Left hindlimb (tissue), 1 donor: Measurements from ENCODE around the gene FBXW5.

Experiments used
- DNase-seq: peaks from one replicate; pipeline ENCODE4 v3.0.0-alpha.2; 2018

Gene FBXW5

GRCh38 chr9:136944519-136945332 lies at the start of gene FBXW5, which contains the start of gene C8G:
Gene FBXW5, minus strand, starts transcription at chr9:136944738. Its CDS starts 655 bp downstream, at chr9:136944083.
Gene C8G, plus strand, starts transcription at chr9:136945243. Its CDS starts 78 bp downstream, at chr9:136945321.
- DNase-seq, result peak; percentile 96

GRCh38 chr9:136992819-136993369 lies 48.4 kb upstream of the FBXW5 start:
- no peak for DNase-seq

- peak; percentile 92 for DNase-seq
Measured at GRCh38 chr9:136991993-136992818, 47.7 kb upstream of the FBXW5 start, which contains the start of gene PAXX. Gene PAXX, plus strand, starts transcription at chr9:136992422. Its CDS starts 22 bp downstream, at chr9:136992444.

- no peak for DNase-seq
Measured at GRCh38 chr9:136990242-136990911, 45.8 kb upstream of the FBXW5 start.

- no peak for DNase-seq
Measured at GRCh38 chr9:136988872-136989271, 44.3 kb upstream of the FBXW5 start.

GRCh38 chr9:136985853-136986252 lies 41.3 kb upstream of the FBXW5 start:
- no peak for DNase-seq

GRCh38 chr9:136985027-136985602 lies 40.6 kb upstream of the FBXW5 start:
- DNase-seq, result no peak

GRCh38 chr9:136984464-136985026 lies 40.0 kb upstream of the FBXW5 start:
- no peak for DNase-seq

- no peak for DNase-seq
Measured at GRCh38 chr9:136983656-136984314, 39.2 kb upstream of the FBXW5 start.

GRCh38 chr9:136983167-136983566 lies 38.6 kb upstream of the FBXW5 start:
- no peak for DNase-seq

GRCh38 chr9:136982232-136983051 lies 37.9 kb upstream of the FBXW5 start, which contains the start of gene LCNL1:
Gene LCNL1, plus strand, starts transcription at chr9:136982993. Its CDS starts 594 bp downstream, at chr9:136983587.
- no peak for DNase-seq

GRCh38 chr9:136981588-136982231 lies 37.2 kb upstream of the FBXW5 start:
- no peak for DNase-seq

GRCh38 chr9:136980669-136981478 lies 36.3 kb upstream of the FBXW5 start:
- DNase-seq, result no peak

GRCh38 chr9:136979769-136980587 lies 35.4 kb upstream of the FBXW5 start:
- no peak for DNase-seq

- DNase-seq, result no peak
Measured at GRCh38 chr9:136978865-136979544, 34.5 kb upstream of the FBXW5 start.

GRCh38 chr9:136978073-136978864 lies 33.7 kb upstream of the FBXW5 start:
- DNase-seq, result peak; percentile 74
